ENCODE results near the gene PTPN11.
A peak's percentile ranks its signal among the peaks of the same experiment; 100 is the strongest.
"Not testable (repeated sequence)": the region's sequence is repeated elsewhere in the genome, so short reads cannot be mapped to it uniquely, and the experiment has no call there.

Gene PTPN11

GRCh38 chr12:112406519-112407488 lies 11.9 kb upstream of the PTPN11 start:
- peak overlapping the region in 1 of 2 experiments; percentile 83 for H3K4me3 ChIP-seq (ENCODE audit: insufficient read depth in 1 of 2, low read depth in 1 of 2, low read length in 2 of 2)
- no peak overlapping the region for H2BK5ac ChIP-seq (ENCODE audit: low read depth, low read length, poor library complexity, severe bottlenecking)
- no peak overlapping the region for H2AFZ ChIP-seq (ENCODE audit: low read depth, low read length)
- H3K27me3 ChIP-seq (ENCODE audit: control insufficient read depth in 1 of 2, insufficient read depth in 1 of 2, low read length in 2 of 2) = no peaks in the 10 kb centered on the region
- WGBS = 94% methylated on average over 6 of the region's 11 CpGs
- peak overlapping the region; percentile 55 for H3K4me2 ChIP-seq (ENCODE audit: low read length, poor library complexity, severe bottlenecking)
- no peak overlapping the region for H3K14ac ChIP-seq (ENCODE audit: low read length in 2 of 2)
- no peak overlapping the region for H4K91ac ChIP-seq (ENCODE audit: low read length)
- no peak overlapping the region for H4K8ac ChIP-seq (ENCODE audit: low read length)
- H3K4me1 ChIP-seq (ENCODE audit: control insufficient read depth, insufficient read depth, low read depth, low read length) = peaks cover 5% of the 10 kb centered on the region
- H2BK15ac ChIP-seq (ENCODE audit: low read depth, poor library complexity, severe bottlenecking) = no peak overlapping the region
- DNase-seq = no peak
- no peak overlapping the region for H3K4ac ChIP-seq (ENCODE audit: low read depth in 1 of 2, low read length in 2 of 2)
- peak overlapping the region; percentile 96 for H3K9ac ChIP-seq (ENCODE audit: low read length)
- H3K9me3 ChIP-seq (ENCODE audit: control insufficient read depth, low read length) = no peaks in the 10 kb centered on the region
- no peak overlapping the region for H2BK12ac ChIP-seq (ENCODE audit: low read length in 2 of 2)
- no peak overlapping the region for H3K23ac ChIP-seq (ENCODE audit: low read length in 2 of 2)
- no peak overlapping the region for H2BK120ac ChIP-seq (ENCODE audit: low read depth, low read length)
- H3K36me3 ChIP-seq (ENCODE audit: control insufficient read depth in 1 of 2, insufficient read depth in 2 of 2, low read depth in 1 of 2, low read length in 2 of 2) = peaks cover 20 to 44% of the 10 kb centered on the region in 2 experiments
- H3K79me1 ChIP-seq (replicated peaks; ENCODE audit: low read length, poor library complexity, severe bottlenecking) = no peaks in the 10 kb centered on the region
- H3K27ac ChIP-seq (ENCODE audit: low read length, poor library complexity, severe bottlenecking) = no peak overlapping the region
- H2AK5ac ChIP-seq (ENCODE audit: low read length, severe bottlenecking) = no peak overlapping the region
- H3K18ac ChIP-seq (ENCODE audit: low read depth in 1 of 2, low read length in 2 of 2) = no peak overlapping the region

DNA sequence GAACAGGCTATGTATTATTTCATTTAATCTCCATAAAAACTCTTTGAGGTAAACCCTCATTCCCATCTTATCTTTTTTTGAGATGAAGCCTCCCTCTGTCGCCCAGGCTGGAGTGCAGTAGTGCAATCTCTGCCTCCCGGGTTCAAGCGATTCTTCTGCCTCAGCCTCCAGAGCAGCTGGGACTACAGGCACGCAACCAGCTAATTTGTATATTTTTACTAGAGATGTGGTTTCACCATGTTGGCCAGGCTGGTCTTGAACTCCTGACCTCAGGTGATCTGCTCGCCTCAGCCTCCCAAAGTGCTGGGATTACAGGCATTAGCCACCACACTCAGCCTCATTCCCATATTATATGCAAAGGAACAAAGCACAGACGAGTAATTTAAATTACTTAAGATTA lies 11.1 kb upstream of the PTPN11 start:
- H2AFZ ChIP-seq (ENCODE audit: low read depth, low read length); H4K8ac ChIP-seq (ENCODE audit: low read length); H3K27me3 ChIP-seq (ENCODE audit: control insufficient read depth in 1 of 2, insufficient read depth in 1 of 2, low read length in 2 of 2); H3K9me3 ChIP-seq (ENCODE audit: control insufficient read depth, low read length); H2BK12ac ChIP-seq (ENCODE audit: low read length in 2 of 2); H3K18ac ChIP-seq (ENCODE audit: low read depth in 1 of 2, low read length in 2 of 2); H2AK5ac ChIP-seq (ENCODE audit: low read length, severe bottlenecking); H4K91ac ChIP-seq (ENCODE audit: low read length); H2BK120ac ChIP-seq (ENCODE audit: low read depth, low read length); H3K79me1 ChIP-seq (replicated peaks; ENCODE audit: low read length, poor library complexity, severe bottlenecking); H3K14ac ChIP-seq (ENCODE audit: low read length in 2 of 2); DNase-seq; H2BK5ac ChIP-seq (ENCODE audit: low read depth, low read length, poor library complexity, severe bottlenecking); H3K23ac ChIP-seq (ENCODE audit: low read length in 2 of 2); H3K27ac ChIP-seq (ENCODE audit: low read length, poor library complexity, severe bottlenecking); H3K4ac ChIP-seq (ENCODE audit: low read depth in 1 of 2, low read length in 2 of 2); H2BK15ac ChIP-seq (ENCODE audit: low read depth, poor library complexity, severe bottlenecking); H3K4me1 ChIP-seq (ENCODE audit: control insufficient read depth, insufficient read depth, low read depth, low read length): not testable (repeated sequence)
- Histone ChIP-seq H3K9ac (ENCODE audit: low read length) (peak overlapping the region; percentile 96), H3K4me3 (ENCODE audit: insufficient read depth in 1 of 2, low read depth in 1 of 2, low read length in 2 of 2) (peak overlapping the region in 1 of 2 experiments; percentile 83), H3K36me3 (ENCODE audit: control insufficient read depth in 1 of 2, insufficient read depth in 2 of 2, low read depth in 1 of 2, low read length in 2 of 2) (peaks cover 20 to 44% of the 10 kb centered on the region in 2 experiments), H3K4me2 (ENCODE audit: low read length, poor library complexity, severe bottlenecking) (peak overlapping the region; percentile 55)
- 86% methylated on average over 6 of the region's 6 CpGs for WGBS

- Histone ChIP-seq H3K27me3 (ENCODE audit: control insufficient read depth in 1 of 2, insufficient read depth in 1 of 2, low read length in 2 of 2) (no peaks in the 10 kb centered on the region), H3K4ac (ENCODE audit: low read depth in 1 of 2, low read length in 2 of 2) (peak overlapping the region in 1 of 2 experiments; percentile 1), H2AFZ (ENCODE audit: low read depth, low read length) (no peak overlapping the region), H3K14ac (ENCODE audit: low read length in 2 of 2) (no peak overlapping the region), H3K27ac (ENCODE audit: low read length, poor library complexity, severe bottlenecking) (peak overlapping the region; percentile 90), H2AK5ac (ENCODE audit: low read length, severe bottlenecking) (no peak overlapping the region), H3K36me3 (ENCODE audit: control insufficient read depth in 1 of 2, insufficient read depth in 2 of 2, low read depth in 1 of 2, low read length in 2 of 2) (peaks cover 20 to 44% of the 10 kb centered on the region in 2 experiments), H2BK15ac (ENCODE audit: low read depth, poor library complexity, severe bottlenecking) (no peak overlapping the region), H3K79me1 (replicated peaks; ENCODE audit: low read length, poor library complexity, severe bottlenecking) (no peaks in the 10 kb centered on the region), H3K9me3 (ENCODE audit: control insufficient read depth, low read length) (no peaks in the 10 kb centered on the region), H3K18ac (ENCODE audit: low read depth in 1 of 2, low read length in 2 of 2) (no peak overlapping the region), H3K4me1 (ENCODE audit: control insufficient read depth, insufficient read depth, low read depth, low read length) (peaks cover 5% of the 10 kb centered on the region), H3K4me3 (ENCODE audit: insufficient read depth in 1 of 2, low read depth in 1 of 2, low read length in 2 of 2) (peak overlapping the region; percentile 62 to 83), H2BK12ac (ENCODE audit: low read length in 2 of 2) (no peak overlapping the region), H2BK120ac (ENCODE audit: low read depth, low read length) (no peak overlapping the region), H3K4me2 (ENCODE audit: low read length, poor library complexity, severe bottlenecking) (peak overlapping the region; percentile 82), H4K8ac (ENCODE audit: low read length) (no peak overlapping the region), H3K23ac (ENCODE audit: low read length in 2 of 2) (no peak overlapping the region), H2BK5ac (ENCODE audit: low read depth, low read length, poor library complexity, severe bottlenecking) (no peak overlapping the region), H3K9ac (ENCODE audit: low read length) (peak overlapping the region; percentile 96), H4K91ac (ENCODE audit: low read length) (no peak overlapping the region)
- peak; percentile 22 for DNase-seq
- WGBS = 11% methylated on average over 3 of the region's 5 CpGs
Observed at GRCh38 chr12:112408621-112409020, 10.1 kb upstream of the PTPN11 start.

Measured in mesenchymal stem cell (in vitro differentiated cells and primary cell).